SK-N-SH (cell line): ENCODE results near the gene SHE.

ENCODE experiments used
- CTCF ChIP-seq: fragments of 200-600 bp; sonication (generic); IDR thresholded peaks from 2 replicates; pipeline ENCODE4 v1.6.1; 2017; ENCODE audit warnings: antibody characterized with exemption, mild to moderate bottlenecking, moderate library complexity
- GATA2 ChIP-seq: sonication (generic); formaldehyde crosslinking; IDR thresholded peaks from 2 replicates; pipeline ENCODE4 v1.5.0; 2020; ENCODE audit warnings: mild to moderate bottlenecking, missing genetic modification reagents
- MAX ChIP-seq: IDR thresholded peaks from 2 replicates; pipeline ENCODE4 v1.4.0; 2012; ENCODE audit warnings: low read depth
- MEF2A ChIP-seq: IDR thresholded peaks from 2 replicates; pipeline ENCODE4 v1.4.0; 2012; ENCODE audit warnings: low read depth, borderline replicate concordance
- MXI1 ChIP-seq: IDR thresholded peaks from 2 replicates; pipeline ENCODE4 v1.6.1; 2012; ENCODE audit warnings: mild to moderate bottlenecking, low read depth, low read length, improper control_type of control experiment
- POLR2AphosphoS5 ChIP-seq: IDR thresholded peaks from 2 replicates; pipeline ENCODE4 v1.6.1; 2012; ENCODE audit warnings: low read depth, low read length
- RXRA ChIP-seq: IDR thresholded peaks from 2 replicates; pipeline ENCODE4 v1.4.0; 2012; ENCODE audit warnings: low read depth, mild to moderate bottlenecking, borderline replicate concordance
- SMC3 ChIP-seq: IDR thresholded peaks from 2 replicates; pipeline ENCODE4 v1.6.1; 2012; ENCODE audit warnings: low read depth, low read length, improper control_type of control experiment

- TF ChIP-seq MEF2A = no peak
- TF ChIP-seq CTCF = no peak
- no peak for TF ChIP-seq RXRA
- TF ChIP-seq GATA2 (CRISPR knock-in tag) = no peak
- TF ChIP-seq SMC3 = no peak
- no peak for TF ChIP-seq POLR2AphosphoS5
- no peak for TF ChIP-seq MAX
- no peak for TF ChIP-seq MXI1
These were observed 518 bp upstream of the SHE start for GRCh38 chr1:154502744-154503115.
